HuH-7 (cell line): ENCODE results near the gene ERC1.

ENCODE experiments used
- DNase-seq: peaks from one replicate; pipeline ENCODE4 v3.0.0; 2011; ENCODE audit warnings: low spot score

ERC1 gene

DNA sequence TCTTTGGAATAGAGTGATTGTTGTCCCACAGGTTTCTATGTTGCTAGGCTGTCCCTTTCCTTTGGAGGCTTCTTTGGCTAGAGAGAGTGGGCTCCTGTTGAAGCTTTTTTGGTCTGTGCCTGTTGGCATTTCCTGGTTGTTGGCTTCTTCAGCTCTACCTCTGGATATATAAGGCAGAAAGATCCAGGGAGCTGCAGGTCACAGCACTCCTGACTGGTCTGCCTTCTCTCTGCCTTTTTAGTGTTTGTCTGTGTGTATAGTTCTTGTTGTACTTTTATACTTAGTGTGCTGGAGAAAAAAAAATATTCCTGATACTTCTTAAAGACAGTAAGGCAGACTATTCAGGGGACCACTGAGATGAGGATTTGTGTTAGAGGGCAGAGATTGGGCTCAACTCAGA is 400.7 kb downstream of the ERC1 start:
- DNase-seq, result no peak

DNA sequence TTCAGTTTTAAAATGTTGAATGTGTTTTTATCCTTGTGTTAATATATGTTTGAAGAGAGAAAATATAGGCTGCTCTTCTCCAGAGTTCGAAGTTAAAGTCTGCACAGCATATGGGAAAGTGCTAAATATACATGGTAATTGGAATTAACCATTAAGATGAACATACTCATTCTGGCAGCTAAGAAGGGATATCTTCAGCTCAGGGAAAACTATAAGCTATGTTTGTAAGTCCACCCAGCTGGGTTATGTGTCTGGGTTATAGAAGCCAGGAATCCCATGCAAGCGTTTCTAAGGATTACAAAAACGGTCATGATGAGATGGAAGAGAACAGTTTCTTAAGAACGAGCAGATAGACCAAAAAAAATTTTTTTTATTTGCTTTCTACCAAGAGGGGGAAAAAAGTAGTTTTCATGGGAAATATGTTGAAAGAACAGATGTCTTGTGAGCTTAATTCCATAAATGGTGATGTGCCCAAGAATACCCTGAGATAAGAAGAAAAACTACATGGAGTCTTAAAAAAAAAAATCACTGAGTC is 404.5 kb downstream of the ERC1 start:
- DNase-seq, result no peak

GRCh38 chr12:1398673-1399072 is 407.6 kb downstream of the ERC1 start:
- no peak for DNase-seq

- DNase-seq, result no peak
These were observed 410.9 kb downstream of the ERC1 start for GRCh38 chr12:1401891-1402290.

- DNase-seq, result no peak
These were observed 412.4 kb downstream of the ERC1 start for GRCh38 chr12:1403417-1403816.

GRCh38 chr12:1405619-1406018 is 414.6 kb downstream of the ERC1 start:
- no peak for DNase-seq

- no peak for DNase-seq
These were observed 419.8 kb downstream of the ERC1 start for GRCh38 chr12:1410794-1411193.

DNA sequence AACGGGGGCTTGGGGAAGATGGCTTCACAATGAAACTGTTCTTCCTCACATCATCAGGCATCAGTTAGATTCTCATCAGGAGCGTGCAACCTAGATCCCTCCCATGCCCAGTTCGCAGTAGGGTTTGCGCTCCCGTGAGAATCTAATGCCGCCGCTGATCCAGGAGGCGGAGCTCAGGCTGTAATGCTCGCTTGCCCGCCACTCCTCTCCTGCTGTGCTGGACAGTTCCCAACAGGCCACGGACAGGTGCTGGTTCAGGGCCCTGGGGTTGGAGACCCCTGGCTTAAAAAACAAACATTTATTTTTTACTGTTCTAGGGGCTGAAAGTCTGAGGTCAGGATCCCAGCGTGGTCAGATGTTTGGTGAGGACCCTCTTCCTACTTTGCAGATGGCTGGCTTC is 422.9 kb downstream of the ERC1 start:
- no peak for DNase-seq

DNA sequence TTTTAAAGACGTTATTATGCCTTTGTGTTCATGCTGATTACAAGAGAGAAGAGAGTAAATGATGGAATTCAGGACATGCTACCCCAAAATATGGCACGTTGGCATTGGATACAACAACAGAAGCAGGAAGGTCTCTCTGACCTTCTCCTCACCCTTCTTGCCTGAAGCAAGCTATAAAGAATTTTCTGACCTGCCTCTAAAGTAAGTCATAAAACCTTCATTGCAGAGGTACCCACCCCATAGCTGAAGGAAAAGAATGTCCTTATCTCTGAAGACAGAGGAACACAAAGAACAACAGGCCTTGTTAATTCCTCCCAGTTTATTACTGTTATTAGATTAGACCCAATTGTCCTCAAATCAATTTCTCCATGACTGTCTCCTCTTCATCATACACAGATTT is 427.1 kb downstream of the ERC1 start:
- DNase-seq, result no peak

GRCh38 chr12:1419849-1420371 is 428.9 kb downstream of the ERC1 start:
- no peak for DNase-seq

GRCh38 chr12:1421091-1421846 is 430.2 kb downstream of the ERC1 start:
- no peak for DNase-seq

DNA sequence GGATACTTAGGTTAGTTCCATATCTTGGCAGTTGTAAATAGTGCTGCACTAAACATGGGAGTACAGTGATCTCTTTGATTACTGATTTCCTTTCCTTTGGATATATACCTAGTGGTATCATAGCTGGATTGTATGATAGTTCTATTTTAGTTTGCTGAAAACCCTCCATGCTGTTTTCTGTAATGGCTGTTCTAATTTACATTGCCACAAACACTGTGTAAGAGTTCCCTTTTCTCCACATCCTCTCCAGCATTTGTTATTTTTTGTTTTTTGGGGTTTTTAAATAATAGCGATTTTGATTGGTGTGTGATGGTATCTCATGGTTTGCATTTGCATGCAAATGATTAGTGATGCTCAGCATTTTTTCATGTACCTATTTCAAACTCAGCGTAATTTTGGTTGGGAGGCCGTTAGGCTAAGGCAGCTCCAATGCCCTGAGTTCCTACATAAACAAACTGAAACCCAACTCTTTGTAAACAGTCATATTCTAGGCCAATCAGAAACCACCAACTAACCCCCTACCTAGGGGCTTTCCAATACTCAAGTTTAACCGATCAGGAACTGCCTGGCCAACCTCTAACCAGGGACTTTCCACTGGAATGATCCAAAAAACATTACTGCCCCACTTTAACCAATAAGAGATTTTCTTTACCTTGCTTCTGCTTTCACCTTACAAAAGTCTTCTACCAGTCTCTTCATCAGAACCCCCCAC is 431.7 kb downstream of the ERC1 start:
- no peak for DNase-seq

DNA sequence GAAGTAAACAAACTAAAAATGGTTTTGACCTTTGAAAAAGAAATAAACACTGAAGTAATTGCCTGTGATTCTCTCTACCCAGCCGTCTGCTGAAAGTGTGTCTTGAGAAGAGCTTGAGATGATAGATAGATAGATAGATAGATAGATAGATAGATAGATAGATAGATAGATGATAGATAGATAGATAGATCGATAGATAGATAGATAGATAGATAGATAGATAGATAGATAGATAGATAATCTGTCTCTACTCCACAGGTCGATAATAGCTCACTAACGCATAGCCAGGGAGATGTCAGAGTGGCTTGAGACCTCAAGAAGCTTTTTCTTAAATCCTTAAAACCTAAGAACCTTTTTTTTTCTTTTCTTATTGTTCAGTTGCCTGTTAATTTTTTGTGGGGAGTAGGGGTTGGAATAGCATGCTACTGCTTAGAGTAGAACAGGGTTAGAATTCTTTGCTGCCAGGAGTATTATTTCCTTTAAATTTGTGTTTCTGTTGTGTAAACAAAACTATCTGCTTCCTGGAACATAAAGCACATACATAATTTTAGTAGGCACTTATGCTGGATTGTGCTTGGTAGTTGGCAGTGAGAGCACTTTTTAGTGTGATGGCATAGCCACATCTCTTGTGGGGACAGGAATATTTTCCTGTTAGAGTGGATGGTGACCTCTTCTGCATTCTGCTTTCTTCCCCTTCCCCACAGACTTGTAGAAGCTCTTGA is 433.8 kb downstream of the ERC1 start:
- no peak for DNase-seq

- DNase-seq, result no peak
These were observed 434.3 kb downstream of the ERC1 start for GRCh38 chr12:1425396-1425729.

GRCh38 chr12:1428671-1429070 is 437.6 kb downstream of the ERC1 start:
- no peak for DNase-seq

DNA sequence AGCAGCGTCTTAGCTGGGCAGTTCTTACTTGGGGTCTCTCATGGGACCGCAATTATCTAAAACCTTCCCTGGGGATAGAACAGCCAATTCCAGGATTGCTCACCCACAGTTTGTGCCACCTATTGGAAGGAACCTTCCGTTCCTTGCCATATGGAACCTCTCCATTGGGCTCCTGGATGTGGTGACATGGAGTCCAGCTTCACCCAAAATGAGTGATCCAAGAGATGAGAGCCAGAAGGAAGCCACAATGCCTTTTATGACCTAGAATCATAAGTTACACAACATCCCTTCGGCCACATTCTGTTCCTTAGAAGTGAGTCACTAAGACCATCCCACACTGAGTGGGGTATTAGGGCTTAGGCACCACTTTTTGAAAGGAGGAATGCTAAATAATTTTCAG is 439.0 kb downstream of the ERC1 start:
- no peak for DNase-seq

DNA sequence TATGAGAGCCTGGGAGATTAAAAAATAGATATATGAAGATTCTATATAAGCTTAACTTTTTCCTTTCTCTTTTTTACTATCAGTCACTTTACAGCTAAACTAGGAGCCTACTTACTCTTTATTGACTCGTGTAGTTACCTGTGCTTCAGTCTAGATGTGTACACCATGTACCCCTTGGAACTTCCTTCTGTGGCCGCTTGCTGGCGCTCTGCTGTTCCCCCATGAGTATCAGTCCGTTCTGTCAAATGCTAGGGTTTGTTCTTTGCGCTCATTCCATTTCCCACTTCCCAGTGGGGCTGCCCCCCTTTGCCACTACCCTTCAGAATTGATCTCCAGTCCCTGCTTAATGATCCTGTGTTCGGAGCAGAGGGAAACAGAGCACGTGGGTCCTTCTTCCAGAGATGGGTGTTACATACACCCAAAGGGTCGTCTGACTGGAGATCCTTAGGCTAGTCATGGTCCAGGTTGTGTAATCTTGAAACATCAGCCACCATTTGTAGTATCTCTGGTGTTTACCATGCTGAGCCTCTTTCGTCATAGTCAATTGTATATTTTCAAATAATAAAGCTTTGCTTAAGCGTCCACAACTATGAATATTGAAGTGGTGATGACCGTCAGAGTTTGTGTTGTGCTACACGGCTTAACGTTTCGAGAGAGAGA is 443.4 kb downstream of the ERC1 start:
- no peak for DNase-seq

DNA sequence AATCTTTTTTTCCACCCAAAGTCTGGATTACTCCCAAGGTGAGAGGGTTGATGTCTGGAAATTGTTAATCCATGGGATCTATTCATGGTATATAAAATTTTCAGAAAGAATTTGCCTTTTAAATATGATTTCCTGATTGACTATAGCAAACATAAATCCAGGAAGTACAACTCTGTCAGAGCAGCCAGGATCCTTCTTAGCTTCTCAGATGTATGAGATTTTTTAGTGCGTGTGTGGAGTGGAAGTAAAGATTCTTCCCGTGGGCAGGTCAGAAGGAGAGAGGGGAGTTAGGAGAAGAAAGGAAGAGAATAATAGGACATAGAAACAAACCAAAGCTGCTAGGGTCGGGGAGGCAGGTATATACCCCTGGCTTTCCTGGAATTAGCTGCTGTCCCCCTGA is 444.0 kb downstream of the ERC1 start:
- DNase-seq, result no peak

DNA sequence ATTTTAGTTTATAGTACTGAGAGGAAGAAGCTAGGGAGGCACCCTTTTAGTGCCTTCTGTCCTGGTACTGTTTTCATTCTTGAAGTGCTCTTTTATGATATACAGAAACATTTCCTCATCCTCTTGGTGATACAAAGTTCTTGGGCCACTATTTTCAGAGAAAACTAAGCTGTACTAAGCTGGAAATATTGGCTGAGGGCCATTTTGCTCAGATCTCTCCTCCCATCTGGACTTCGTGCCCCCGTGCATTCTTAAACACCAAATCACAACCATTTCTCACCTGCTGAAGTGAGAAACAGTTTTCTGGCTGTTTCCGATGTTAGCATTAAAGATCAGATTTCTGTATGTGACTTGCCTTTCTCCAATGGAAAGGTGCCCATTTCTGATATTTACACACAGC is 444.4 kb downstream of the ERC1 start:
- no peak for DNase-seq

- DNase-seq, result no peak
These were observed 445.0 kb downstream of the ERC1 start for GRCh38 chr12:1436015-1436414.

- no peak for DNase-seq
These were observed 446.0 kb downstream of the ERC1 start for GRCh38 chr12:1436981-1437380.

DNA sequence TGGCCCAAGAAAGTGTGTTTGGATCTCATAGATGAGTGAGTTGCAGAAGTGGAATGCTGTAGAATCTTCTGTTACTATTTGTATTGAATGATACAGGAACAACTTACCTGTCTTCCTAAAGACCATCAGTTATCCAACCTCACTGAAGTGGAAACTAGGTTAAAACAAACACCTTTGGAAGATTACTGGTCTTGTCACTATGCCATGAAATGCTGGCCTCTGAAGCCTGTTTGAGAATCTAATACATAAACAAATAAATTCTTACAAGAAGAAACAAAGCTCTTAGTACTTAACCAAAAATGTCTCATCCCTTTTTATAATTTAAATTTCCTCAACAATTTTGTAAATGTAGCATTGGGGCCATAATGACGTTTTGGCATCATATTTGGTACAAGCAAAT is 448.2 kb downstream of the ERC1 start:
- no peak for DNase-seq
